Measurements from ENCODE around the gene RCE1.

The RCE1 gene

DNA sequence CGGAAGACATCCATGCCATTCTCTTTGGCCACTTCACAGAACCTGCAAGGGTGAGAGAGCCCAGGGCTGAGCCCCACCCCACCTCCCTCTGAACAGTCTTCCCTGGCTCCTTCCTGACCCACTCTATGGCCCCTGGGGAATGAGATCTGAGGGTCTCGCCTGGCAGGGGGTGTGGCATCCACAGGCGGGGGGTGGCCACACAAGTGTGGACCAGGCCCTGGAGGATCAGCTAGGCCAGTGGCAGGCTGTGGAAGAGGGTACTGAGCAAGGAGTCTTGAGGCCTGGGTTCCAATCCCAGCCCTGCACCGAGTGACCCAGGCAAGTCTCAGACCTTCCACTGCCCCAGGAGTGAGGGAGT, 8.0 kb downstream of the RCE1 start:
- Mint-ChIP-seq H3K27ac (no peak overlapping the region), H3K27me3 (no peaks in the 10 kb centered on the region), H3K9me3 (no peaks in the 10 kb centered on the region), H3K4me3 (no peak overlapping the region), H3K4me1 (peaks cover 20% of the 10 kb centered on the region)
- DNase-seq (no peak), ATAC-seq (no peak)

DNA sequence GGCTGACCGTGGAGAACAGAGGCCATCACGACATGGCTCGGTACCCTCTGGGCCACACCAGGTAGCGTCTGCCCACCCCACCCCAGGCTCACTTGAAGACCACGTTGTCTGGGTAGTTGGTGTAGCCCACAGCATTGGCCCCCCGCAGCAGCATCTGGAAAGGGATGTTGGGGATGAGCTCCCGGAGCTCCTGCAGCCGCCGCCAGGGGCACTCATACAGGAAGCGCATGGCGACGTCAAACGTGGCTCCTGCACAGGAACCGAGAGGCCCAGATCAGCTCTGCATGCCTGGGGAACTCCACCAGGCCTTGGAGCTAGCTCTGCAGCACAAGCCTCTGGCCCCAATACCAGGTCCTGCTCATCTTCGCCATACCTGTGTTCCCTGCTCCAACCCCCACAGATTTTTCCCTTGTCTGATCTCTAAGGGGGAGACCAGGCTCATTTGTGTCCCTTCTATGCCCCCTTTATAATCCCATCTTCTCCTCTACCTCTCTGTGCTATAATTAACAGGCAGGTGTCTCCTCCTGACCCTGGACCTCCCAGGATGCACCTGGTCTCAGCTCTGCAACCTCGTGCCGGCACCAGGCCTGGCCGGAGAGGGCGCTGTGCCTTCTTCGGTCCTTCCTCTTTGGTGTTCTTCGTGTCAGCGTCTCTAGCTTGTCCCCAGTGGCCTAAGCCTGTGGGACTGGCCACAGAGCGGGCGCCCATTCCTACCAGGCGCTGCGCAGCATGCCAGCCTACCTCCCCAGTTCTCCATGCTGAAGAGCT, 8.6 kb downstream of the RCE1 start:
- DNase-seq (no peak), ATAC-seq (no peak)
- H3K27me3 Mint-ChIP-seq = no peaks in the 10 kb centered on the region
- H3K9me3 Mint-ChIP-seq = no peaks in the 10 kb centered on the region
- peak overlapping the region in 1 of 2 donors; percentile 37 for H3K27ac Mint-ChIP-seq
- H3K4me1 Mint-ChIP-seq = peaks cover 20% of the 10 kb centered on the region
- peak overlapping the region; percentile 3 to 4 for H3K4me3 Mint-ChIP-seq

DNA sequence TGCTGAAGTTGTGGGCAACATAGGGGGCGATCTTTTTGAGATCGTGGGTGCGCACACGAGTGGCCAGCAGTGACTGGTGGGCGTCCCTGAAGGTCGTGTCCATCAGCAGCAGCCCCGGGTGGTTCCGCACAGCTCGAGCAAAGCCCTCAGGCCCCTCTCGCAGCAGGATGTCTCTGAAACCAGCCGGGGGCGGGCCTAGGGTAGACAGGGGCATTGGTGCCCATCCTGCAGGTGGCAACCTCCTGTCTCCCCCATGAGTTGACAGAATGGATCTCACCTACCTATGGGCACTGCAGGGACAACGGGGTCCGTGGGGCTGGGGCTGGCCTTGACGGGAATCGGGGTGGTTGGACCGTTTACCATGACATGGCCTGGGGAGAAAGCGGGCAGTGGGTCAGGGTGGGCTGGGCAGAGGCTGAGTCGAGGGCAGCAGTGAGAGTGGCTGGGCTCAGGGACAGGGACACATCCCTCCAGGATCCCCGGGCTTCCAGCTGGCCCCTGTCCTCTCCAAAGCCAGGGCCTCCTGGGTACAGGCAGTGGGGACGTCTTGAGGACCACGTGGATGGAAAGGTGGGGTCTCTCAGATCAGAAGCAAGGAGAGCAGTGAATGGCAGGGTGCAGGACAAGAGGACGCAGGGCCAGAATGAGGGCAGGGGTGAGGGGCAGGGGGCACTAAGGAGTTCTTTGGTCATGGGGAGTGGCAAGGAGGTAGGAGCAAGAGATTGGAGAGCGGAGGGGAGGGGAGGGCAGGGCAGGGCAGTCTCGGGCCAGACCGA, 9.4 kb downstream of the RCE1 start:
- Mint-ChIP-seq H3K27ac (peak overlapping the region in 1 of 2 donors; percentile 7), H3K27me3 (no peaks in the 10 kb centered on the region), H3K9me3 (no peaks in the 10 kb centered on the region), H3K4me3 (no peak overlapping the region), H3K4me1 (peaks cover 23% of the 10 kb centered on the region)
- ATAC-seq (no peak), DNase-seq (no peak)

DNA sequence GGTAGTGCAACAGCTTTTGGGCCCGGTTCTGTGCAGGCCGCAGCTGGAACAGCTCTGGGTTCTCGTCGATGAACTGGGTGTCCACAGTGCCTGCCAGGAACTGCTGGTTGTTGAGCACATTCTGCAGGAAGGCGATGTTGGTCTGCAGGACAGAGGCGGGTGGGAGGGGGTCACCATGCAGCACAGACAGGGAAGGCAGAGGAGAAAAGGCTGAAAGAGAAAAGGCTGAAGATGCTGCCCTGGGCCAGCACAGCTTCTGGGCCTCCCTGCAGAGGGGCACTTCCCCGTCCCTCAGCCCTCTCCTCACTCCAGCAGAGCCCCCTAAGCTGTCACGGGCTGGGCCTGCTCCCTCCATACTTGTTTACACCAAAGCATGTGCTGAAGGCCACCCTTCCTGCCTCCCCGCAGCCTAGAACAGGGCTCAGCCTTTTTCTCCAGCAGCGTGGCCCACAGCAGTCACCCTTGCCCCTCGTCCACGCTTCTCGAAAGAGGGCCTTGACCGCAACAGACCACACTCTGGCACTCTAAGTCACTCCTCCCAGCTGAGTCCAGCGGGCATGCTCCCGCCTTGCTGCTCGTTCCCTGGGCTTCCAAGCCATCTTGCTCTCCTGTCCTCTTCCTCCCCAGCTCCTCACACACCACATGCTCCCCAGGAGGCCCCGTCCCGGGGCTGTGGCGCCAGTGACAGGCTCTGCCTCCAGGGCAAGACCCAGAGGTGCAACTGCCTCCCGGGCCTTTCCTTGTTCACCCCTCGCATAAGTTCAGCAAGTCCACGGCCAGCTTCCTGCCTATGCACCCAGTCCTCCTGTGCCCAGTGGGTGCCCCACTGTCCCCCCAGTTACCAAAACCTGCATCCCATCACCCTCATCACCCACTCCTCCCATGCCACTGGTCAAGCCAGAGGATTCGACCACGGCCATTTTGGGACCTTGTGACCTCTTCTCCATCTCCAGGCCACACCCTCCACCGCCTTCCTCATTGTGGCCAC, 10.3 kb downstream of the RCE1 start:
- Mint-ChIP-seq H3K4me1 (peaks cover 30% of the 10 kb centered on the region), H3K27ac (no peak overlapping the region), H3K27me3 (no peaks in the 10 kb centered on the region), H3K9me3 (no peaks in the 10 kb centered on the region), H3K4me3 (no peak overlapping the region)
- ATAC-seq (no peak), DNase-seq (no peak)

DNA sequence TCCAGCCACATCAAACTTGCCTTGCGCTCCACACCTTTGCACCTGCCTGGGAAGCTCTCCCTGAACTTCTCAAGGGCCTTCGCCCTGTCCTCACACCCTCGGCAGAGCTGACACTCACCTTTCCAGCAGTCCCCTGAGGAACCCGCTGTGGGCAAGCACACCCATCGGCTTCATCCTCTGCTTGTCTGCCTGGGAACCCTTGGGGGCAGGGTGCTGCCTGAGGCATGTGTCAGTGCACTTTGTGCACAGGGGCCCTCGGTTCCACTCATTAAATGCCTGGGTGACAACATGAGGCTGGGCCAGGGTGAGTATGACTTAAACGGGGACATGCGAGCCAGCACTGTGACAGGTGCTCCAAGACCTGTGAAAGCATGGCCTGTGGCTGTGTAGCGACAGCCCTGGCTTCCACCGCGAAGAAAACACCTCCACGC, 11.0 kb downstream of the RCE1 start:
- Mint-ChIP-seq H3K4me3 (no peak overlapping the region), H3K27ac (no peak overlapping the region), H3K27me3 (no peaks in the 10 kb centered on the region), H3K4me1 (peaks cover 30% of the 10 kb centered on the region), H3K9me3 (no peaks in the 10 kb centered on the region)
- ATAC-seq = no peak
- DNase-seq = no peak

DNA sequence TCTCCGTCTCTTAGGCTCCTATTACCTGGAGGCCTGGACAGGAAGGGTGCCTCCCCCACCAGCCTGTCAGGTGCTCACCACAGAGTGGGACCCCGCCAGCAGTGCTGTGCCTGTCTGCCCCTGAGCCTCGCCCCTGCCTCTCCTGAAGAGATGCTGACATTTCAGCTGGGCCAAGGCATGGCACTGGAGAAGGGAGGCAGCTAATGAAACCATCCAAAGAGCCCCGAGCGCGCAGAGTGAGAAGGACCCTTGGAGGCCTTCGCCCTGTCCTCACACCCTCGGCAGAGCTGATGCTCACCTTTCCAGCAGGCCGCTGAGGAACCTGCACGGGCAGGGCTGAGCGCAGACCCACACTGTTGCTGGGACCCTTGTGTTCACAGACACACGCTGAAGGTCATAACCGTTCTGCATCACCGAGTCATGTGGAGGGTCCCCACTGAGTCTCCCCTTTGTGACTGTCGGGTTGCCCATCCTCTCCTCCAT, 11.5 kb downstream of the RCE1 start:
- ATAC-seq (no peak), DNase-seq (no peak)
- Mint-ChIP-seq H3K9me3 (no peaks in the 10 kb centered on the region), H3K27ac (no peak overlapping the region), H3K4me3 (peak overlapping the region; percentile 94 to 98), H3K27me3 (no peaks in the 10 kb centered on the region), H3K4me1 (peaks cover 30% of the 10 kb centered on the region)

DNA sequence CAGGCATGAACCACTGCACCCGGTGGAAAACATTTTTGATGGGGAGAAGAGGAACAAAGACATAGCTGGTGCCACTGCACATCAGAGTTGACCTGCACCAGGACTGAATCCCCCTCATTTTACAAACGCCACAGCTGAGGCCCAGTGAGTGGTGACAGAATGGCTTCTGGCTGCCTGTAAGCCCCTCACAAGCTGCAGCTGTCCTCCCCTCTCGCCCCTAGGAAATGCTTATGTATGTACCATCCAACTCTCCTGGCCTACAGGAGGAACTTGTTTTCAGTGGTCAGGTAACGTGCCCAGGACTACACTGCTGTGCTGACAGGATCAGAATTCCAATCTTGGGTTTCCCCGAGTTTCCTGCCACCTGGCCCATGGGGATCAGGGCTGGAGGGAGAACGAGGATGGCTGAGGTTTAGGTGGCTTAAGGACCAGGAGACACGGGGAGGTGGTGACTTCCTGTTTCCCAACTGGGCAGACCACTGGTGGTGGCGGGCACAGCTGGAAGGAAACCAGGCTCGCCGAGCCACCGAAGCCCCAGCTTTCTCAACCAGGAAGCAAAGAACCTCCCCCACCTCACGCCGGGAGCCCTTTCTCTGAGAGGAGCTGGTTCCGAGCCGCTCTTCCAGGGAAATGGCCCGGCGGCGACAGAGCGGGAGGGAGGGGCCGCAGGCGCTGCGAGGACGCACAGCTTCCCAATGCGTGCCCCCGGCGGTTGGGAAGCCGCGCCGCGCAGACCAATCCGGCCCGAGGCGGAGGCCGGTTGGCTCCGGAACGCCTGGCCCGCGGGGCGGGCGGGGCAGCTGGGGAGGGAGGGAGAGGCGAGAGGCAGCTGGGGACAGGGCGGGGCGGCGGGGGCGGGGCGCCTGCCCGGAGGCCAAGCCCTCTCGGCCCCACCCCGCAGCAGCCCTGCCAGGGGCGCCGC, 12.6 kb downstream of the RCE1 start:
- Mint-ChIP-seq H3K4me1 (peaks cover 30% of the 10 kb centered on the region), H3K9me3 (no peaks in the 10 kb centered on the region), H3K4me3 (peak overlapping the region; percentile 94 to 98), H3K27me3 (no peaks in the 10 kb centered on the region), H3K27ac (peak overlapping the region; percentile 95 to 98)
- ATAC-seq (peak; percentile 82), DNase-seq (peak; percentile 78 to 84)

DNA sequence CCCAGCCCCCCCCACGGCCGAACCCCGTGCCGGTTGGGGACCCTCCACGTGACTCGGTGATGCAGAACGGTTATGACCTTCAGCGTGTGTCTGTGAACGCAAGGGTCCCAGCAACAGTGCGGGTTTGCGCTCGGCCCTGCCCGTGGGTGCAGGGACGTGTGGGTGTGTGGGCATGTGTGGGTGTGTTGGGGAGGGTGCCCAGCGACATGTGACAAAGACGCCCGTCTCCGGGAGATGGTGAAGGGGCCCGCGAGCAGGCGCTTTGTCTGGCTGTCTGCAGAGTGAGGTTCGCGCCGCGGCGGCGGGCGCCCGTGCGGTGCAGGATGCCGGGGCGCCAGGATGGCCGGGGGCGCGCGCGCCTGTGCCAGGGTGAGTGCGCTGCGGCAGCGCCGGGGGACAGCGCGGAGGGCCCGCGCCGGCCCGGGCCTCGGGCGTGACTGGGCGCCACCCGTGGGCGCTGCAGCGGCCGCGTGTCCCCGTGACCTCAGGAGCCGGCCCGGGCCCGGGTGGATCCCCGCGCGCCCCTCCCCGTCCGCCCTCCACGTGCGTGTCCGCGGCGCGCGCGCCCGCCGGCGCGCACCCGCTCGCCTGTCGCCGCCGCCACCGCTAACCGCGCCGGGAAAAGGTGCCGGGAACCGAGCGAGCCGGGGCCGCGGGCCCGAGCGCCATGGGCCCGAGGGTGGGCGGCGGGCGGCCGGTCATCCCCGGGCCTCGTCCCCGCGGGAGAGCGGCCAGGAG, 13.4 kb downstream of the RCE1 start, which contains the start of gene LRFN4:
Gene LRFN4, plus strand, starts transcription at position 569 of the 738 bp plus-strand sequence. CDS start 681 bp downstream, outside the sequence.
- Mint-ChIP-seq H3K9me3 (no peaks in the 10 kb centered on the region), H3K4me3 (peak within 1 kb of the TSS; percentile 94 to 98), H3K27me3 (no peaks in the 10 kb centered on the region), H3K27ac (peak within 1 kb of the TSS; percentile 95 to 98), H3K4me1 (peaks cover 24% of the 10 kb centered on the region)
- no peak for DNase-seq
- ATAC-seq = peak; percentile 72

DNA sequence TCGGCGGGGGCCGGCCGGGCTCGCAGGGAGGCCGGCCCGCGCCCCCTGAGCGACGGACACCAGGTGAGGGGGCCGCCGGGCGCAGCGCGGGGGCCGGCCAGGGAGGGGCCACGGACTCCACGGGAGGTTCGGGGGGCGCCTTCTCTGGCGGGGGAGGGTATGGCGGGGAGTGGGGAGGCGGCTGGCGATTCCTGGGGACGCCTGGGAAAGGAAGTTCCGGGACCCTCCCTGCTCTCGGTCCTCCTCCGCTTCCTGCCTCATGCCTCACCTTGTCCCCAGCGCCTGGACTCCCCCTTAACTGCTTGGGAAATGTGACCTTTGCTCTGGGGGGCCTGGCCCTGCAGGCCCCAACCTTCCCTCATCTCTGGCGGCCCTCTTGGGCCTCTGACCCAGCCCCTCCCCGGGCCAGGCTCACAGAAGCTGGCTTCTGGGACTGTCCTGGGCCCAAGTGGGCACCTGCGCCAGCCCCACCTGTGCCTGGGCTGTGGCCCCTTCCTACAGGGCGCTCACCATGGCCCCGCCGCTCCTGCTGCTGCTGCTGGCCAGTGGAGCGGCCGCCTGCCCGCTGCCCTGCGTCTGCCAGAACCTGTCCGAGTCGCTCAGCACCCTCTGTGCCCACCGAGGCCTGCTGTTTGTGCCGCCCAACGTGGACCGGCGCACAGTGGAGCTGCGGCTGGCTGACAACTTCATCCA, 14.1 kb downstream of the RCE1 start:
- peaks cover 17% of the 10 kb centered on the region for H3K4me1 Mint-ChIP-seq
- ATAC-seq = no peak
- no peaks in the 10 kb centered on the region for H3K9me3 Mint-ChIP-seq
- DNase-seq = no peak
- no peaks in the 10 kb centered on the region for H3K27me3 Mint-ChIP-seq
- peak overlapping the region in 1 of 2 donors; percentile 52 for H3K27ac Mint-ChIP-seq
- peak overlapping the region; percentile 80 to 88 for H3K4me3 Mint-ChIP-seq

DNA sequence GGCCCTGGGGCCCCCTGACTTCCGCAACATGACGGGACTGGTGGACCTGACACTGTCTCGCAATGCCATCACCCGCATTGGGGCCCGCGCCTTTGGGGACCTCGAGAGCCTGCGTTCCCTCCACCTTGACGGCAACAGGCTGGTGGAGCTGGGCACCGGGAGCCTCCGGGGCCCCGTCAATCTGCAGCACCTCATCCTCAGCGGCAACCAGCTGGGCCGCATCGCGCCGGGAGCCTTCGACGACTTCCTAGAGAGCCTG, 14.6 kb downstream of the RCE1 start:
- no peaks in the 10 kb centered on the region for H3K9me3 Mint-ChIP-seq
- ATAC-seq (no peak), DNase-seq (no peak)
- H3K27ac Mint-ChIP-seq = no peak overlapping the region
- H3K4me3 Mint-ChIP-seq = peak overlapping the region; percentile 80 to 88
- H3K4me1 Mint-ChIP-seq = peaks cover 17% of the 10 kb centered on the region
- H3K27me3 Mint-ChIP-seq = no peaks in the 10 kb centered on the region

DNA sequence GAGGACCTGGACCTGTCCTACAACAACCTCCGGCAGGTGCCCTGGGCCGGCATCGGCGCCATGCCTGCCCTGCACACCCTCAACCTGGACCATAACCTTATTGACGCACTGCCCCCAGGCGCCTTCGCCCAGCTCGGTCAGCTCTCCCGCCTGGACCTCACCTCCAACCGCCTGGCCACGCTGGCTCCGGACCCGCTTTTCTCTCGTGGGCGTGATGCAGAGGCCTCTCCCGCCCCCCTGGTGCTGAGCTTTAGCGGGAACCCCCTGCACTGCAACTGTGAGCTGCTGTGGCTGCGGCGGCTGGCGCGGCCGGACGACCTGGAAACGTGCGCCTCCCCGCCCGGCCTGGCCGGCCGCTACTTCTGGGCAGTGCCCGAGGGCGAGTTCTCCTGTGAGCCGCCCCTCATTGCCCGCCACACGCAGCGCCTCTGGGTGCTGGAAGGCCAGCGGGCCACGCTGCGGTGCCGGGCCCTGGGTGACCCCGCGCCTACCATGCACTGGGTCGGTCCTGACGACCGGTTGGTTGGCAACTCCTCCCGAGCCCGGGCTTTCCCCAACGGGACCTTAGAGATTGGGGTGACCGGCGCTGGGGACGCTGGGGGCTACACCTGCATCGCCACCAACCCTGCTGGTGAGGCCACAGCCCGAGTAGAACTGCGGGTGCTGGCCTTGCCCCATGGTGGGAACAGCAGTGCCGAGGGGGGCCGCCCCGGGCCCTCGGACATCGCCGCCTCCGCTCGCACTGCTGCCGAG, 15.1 kb downstream of the RCE1 start:
- no peak for ATAC-seq
- Mint-ChIP-seq H3K27me3 (no peaks in the 10 kb centered on the region), H3K27ac (no peak overlapping the region), H3K9me3 (no peaks in the 10 kb centered on the region), H3K4me1 (peaks cover 17% of the 10 kb centered on the region), H3K4me3 (peak overlapping the region; percentile 80 to 88)
- no peak for DNase-seq

DNA sequence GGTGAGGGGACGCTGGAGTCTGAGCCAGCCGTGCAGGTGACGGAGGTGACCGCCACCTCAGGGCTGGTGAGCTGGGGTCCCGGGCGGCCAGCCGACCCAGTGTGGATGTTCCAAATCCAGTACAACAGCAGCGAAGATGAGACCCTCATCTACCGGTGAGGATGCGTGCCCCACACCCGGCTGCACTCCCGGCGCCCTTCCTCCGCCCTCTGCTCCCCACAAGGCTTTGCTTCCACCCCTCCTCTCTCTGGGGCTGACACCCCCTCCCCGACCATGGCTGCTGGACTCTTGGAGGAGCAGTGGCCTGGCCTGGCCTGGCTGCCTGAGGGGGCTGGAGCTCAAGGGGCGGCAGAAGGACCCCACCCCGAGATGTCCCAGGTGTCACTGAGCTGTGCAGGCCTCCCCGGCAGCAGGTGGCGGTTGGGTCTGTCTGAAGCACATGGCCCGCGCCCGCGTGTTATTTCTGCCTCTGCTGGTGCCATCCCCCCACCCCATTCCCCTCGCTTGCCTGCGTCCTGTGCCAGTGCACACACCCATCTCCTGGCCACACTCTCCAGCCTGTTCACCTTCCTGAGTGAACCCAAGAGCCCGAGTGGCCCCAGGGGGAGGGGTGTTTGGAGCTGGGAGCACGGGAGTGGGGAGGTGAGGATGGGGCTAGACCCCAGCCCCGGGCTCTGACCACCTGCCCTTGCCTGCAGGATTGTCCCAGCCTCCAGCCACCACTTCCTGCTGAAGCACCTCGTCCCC, 15.9 kb downstream of the RCE1 start:
- Mint-ChIP-seq H3K27me3 (no peaks in the 10 kb centered on the region), H3K9me3 (no peaks in the 10 kb centered on the region), H3K4me3 (no peak overlapping the region), H3K4me1 (peaks cover 17% of the 10 kb centered on the region), H3K27ac (no peak overlapping the region)
- DNase-seq (no peak), ATAC-seq (no peak)

Measured in stimulated activated naive CD8-positive, alpha-beta T cell treated with anti-CD3 and anti-CD28 coated beads, Interleukin-15, amount 100 ng/mL, for 72 hours (primary cell).